ENCODE data around the gene CBARP. TPM values are rescaled to one million over a fixed set of nuclear protein-coding genes. Genes with fewer than 3 reads are reported as not detected.

Gene CBARP, protein sequence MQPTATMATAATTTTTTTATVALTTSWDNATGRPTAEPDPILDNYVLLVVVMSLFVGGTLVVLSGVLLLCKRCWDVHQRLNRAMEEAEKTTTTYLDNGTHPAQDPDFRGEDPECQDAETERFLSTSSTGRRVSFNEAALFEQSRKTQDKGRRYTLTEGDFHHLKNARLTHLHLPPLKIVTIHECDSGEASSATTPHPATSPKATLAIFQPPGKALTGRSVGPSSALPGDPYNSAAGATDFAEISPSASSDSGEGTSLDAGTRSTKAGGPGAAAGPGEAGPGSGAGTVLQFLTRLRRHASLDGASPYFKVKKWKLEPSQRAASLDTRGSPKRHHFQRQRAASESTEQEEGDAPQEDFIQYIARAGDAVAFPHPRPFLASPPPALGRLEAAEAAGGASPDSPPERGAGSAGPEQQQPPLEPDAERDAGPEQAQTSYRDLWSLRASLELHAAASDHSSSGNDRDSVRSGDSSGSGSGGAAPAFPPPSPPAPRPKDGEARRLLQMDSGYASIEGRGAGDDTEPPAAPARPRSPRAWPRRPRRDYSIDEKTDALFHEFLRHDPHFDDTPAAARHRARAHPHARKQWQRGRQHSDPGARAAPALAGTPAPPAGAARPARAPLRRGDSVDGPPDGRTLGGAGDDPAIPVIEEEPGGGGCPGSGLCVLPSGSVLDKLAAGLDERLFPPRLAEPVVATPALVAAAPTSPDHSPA
- total RNA-seq: 26.2 and 27.1 TPM in 2 replicates
- long read RNA-seq: 0 reads

DNA sequence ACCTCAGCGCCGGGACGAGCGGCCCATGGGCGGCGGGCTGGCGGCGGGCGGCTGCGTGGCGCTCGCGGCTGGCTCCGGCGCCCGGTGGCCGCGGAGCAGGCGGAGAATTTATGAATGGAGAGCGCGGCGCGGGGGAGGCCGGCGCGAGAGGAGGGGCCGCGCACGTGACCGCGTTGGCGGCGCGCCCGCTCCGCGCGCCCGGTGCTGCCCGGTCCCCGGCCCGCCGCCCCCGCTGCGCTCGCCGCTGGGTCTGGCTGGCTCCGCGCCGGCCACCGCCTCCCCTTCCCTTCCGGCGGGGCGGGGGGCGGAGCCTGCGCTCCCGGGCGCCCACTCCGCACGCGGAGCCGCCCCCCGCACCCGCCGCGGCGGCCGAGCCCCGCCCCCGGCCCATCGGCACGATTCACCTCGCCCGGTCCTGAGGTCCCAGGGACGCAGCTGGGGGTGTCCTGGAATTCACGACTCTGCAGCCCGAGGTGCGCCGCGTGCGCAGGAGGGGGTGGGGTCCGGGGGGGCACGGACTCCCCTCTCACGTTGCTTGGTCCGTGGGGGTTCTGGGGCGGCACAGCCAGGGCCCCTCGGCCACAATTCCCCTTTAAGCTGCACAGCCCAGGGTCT, at the start of gene CBARP:
Gene CBARP (minus strand): TSS at position 252 of the 615 bp plus-strand sequence. CDS start 1,905 bp downstream, outside the sequence.
- TF ChIP-seq, protein P1, sequence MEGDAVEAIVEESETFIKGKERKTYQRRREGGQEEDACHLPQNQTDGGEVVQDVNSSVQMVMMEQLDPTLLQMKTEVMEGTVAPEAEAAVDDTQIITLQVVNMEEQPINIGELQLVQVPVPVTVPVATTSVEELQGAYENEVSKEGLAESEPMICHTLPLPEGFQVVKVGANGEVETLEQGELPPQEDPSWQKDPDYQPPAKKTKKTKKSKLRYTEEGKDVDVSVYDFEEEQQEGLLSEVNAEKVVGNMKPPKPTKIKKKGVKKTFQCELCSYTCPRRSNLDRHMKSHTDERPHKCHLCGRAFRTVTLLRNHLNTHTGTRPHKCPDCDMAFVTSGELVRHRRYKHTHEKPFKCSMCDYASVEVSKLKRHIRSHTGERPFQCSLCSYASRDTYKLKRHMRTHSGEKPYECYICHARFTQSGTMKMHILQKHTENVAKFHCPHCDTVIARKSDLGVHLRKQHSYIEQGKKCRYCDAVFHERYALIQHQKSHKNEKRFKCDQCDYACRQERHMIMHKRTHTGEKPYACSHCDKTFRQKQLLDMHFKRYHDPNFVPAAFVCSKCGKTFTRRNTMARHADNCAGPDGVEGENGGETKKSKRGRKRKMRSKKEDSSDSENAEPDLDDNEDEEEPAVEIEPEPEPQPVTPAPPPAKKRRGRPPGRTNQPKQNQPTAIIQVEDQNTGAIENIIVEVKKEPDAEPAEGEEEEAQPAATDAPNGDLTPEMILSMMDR (conservative IDR thresholded peaks at IDR 0.05): no peak
- peak within 1 kb of the TSS; percentile 62 for H3K27ac Mint-ChIP-seq (ENCODE audit: unreplicated experiment)
- H3K9me3 Mint-ChIP-seq: no peaks in the 10 kb centered on the region
- H3K36me3 Mint-ChIP-seq (ENCODE audit: low read depth): no peaks in the 10 kb centered on the region
- DNase-seq (ENCODE audit: low read depth, low spot score): no peak
- H3K4me3 Mint-ChIP-seq: peak within 1 kb of the TSS; percentile 87
- no peaks in the 10 kb centered on the region for H3K27me3 Mint-ChIP-seq (ENCODE audit: low read depth)
- H3K4me1 Mint-ChIP-seq: peaks cover 16% of the 10 kb centered on the region

DNA sequence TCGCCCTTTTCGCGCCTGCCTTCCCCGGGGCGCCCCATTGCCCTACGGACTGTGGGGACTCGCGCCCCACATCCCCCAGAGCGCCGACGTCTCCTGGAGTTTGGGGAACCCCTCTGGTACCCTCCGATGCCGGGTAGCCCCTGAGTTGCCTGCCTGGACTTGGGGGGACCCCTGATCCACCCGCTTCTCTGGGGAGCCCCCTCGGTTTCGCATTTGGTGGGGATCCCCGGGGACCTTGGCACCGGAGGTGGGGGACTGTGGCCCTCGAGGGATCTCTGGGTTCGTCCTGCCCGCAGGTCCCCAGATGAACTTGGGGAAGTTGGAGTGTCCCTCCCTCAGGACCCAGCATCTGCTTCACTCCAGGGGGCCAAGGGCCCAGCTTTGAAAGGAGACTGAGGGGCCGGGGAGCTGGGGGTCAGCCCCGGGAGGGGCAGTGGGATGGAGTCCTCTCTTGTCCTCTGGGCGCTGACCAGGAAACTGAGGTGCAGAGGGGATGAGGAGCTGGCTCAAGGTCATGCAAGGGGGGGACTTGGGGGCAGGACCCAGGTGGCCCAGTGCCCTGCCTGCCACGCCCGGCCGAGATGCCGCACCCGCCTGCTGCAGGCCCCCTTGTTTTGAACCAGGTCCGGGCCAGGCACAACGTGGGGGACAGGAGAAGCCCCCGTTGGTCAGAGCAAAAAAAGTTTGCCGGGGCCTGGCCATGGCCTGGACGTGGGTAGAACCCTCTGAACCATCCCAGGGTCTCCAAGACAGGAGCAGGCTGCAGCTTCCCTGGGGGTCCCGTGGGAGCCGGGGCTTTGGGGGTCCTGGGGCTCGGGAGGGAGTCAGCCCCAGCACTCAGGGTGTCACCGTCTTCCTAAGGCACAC, 48.9 kb upstream of the CBARP start:
- peaks cover 11% of the 10 kb centered on the region for H3K27me3 Mint-ChIP-seq (ENCODE audit: low read depth)
- no peak for DNase-seq (ENCODE audit: low read depth, low spot score)
- no peaks in the 10 kb centered on the region for H3K9me3 Mint-ChIP-seq

DNA sequence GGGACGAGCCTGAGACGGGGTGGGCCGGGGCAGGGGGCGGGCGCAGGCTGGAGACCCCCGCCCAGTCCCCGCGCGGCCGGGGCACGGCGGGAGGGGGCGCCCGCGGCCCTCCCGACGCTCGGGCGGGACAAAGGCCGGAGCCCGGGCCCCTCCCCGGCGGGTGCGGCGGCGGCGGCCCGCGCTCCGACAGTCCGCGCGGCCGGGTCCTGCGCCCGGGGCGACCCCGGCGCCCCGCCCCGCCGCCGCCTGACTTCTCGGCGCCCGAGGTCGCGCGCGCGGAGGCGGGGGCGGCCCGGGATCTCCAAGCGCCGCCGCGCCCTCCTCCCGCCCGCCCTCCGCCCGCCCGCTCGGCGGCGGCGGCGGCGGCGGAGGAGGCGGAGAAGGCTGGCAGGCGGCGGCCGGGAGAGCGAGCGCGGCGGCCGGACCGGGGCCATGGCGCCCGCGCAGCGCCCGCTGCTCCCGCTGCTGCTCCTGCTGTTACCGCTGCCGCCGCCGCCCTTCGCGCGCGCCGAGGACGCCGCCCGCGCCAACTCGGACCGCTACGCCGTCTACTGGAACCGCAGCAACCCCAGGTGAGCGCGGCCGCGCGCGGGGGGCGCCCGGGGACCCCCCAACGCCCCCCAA, 48.0 kb upstream of the CBARP start, which contains the start of gene EFNA2:
Gene EFNA2 (plus strand): TSS at position 137 of the 624 bp plus-strand sequence. CDS start 296 bp downstream, at position 433.
- no peak for DNase-seq (ENCODE audit: low read depth, low spot score)
- TF ChIP-seq, protein P1 (conservative IDR thresholded peaks at IDR 0.05): no peak
- peak within 1 kb of the TSS; percentile 19 for H3K27ac Mint-ChIP-seq (ENCODE audit: unreplicated experiment)
- H3K9me3 Mint-ChIP-seq: no peaks in the 10 kb centered on the region
- H3K4me1 Mint-ChIP-seq: peaks cover 8% of the 10 kb centered on the region
- H3K4me3 Mint-ChIP-seq: peak within 1 kb of the TSS; percentile 86
- H3K36me3 Mint-ChIP-seq (ENCODE audit: low read depth): no peaks in the 10 kb centered on the region
- peaks cover 13% of the 10 kb centered on the region for H3K27me3 Mint-ChIP-seq (ENCODE audit: low read depth)

More for the DNA sequence above, 48.9 kb upstream of the CBARP start:
- TF ChIP-seq, protein P1 (conservative IDR thresholded peaks at IDR 0.05): no peak
- no peaks in the 10 kb centered on the region for H3K36me3 Mint-ChIP-seq (ENCODE audit: low read depth)
- peaks cover 8% of the 10 kb centered on the region for H3K4me1 Mint-ChIP-seq
- H3K4me3 Mint-ChIP-seq: peak overlapping the region; percentile 86
- no peak overlapping the region for H3K27ac Mint-ChIP-seq (ENCODE audit: unreplicated experiment)

DNA sequence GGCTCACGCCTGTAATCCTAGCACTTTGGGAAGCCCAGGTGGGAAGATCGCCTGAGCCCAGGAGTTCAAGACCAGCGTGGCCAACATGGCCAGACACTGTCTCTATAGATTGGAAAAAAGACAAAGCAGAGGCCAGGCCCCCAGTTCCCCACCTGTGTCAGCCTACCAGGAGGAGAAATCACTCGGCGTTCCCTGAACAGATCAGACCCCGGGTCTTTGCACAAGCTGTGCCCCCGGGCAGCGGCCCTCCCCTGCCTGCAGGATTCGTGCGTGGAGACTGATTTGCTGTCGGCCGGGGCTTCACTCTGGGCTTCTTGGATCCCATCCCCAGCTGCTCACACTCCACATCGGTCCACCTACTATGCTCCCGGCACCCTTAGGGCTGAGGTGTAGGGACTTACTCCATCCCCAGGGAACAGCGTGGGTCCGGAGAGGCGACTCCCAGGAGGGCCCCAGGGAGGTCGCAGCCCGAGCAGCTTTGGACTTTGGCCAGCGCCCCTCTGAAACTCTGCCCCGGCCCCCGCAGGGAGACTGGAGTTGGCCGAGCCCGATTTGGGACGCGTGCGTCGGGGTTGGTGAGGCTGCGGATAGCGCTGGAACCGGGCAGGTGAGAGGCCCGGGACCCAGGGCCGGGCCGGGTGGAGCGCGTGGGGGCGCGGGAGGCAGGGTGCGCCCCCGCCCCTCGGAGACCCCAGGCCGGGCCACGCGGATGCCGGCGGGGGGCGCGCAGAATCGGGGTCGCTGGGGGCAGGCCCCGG, 47.4 kb upstream of the CBARP start:
- peaks cover 9% of the 10 kb centered on the region for H3K4me1 Mint-ChIP-seq
- H3K27me3 Mint-ChIP-seq (ENCODE audit: low read depth): peaks cover 13% of the 10 kb centered on the region
- DNase-seq (ENCODE audit: low read depth, low spot score): no peak
- H3K4me3 Mint-ChIP-seq: peak overlapping the region; percentile 85
- H3K9me3 Mint-ChIP-seq: no peaks in the 10 kb centered on the region
- H3K36me3 Mint-ChIP-seq (ENCODE audit: low read depth): no peaks in the 10 kb centered on the region
- TF ChIP-seq, protein P1 (conservative IDR thresholded peaks at IDR 0.05): no peak
- H3K27ac Mint-ChIP-seq (ENCODE audit: unreplicated experiment): peak overlapping the region; percentile 19
